Karpas-422 (cell line): Measurements from ENCODE around the gene NOX4. TPM values are rescaled to one million over a fixed set of nuclear protein-coding genes. Genes with fewer than 3 reads are reported as not detected.
"Not testable (repeated sequence)": the region's sequence is repeated elsewhere in the genome, so short reads cannot be mapped to it uniquely, and the experiment has no call there.

Experiments used
- DNase-seq: peaks from one replicate; pipeline ENCODE4 v3.0.0-alpha.2; 2015
- H2AFZ ChIP-seq: fragments of 200-600 bp; sonication (generic); 2 replicates; pipeline ENCODE4 v1.6.1; 2014; ENCODE audit warnings: antibody characterized with exemption, low read length, mixed read lengths
- H3K27ac ChIP-seq: fragments of 200-600 bp; sonication (generic); 2 replicates; pipeline ENCODE4 v1.5.1; 2014; ENCODE audit warnings: mild to moderate bottlenecking, low read length, moderate library complexity
- H3K27me3 ChIP-seq: fragments of 200-600 bp; sonication (generic); 2 replicates; pipeline ENCODE4 v1.6.1; 2014; ENCODE audit warnings: low read length, mixed read lengths
- H3K36me3 ChIP-seq: fragments of 200-600 bp; sonication (generic); 2 replicates; pipeline ENCODE4 v1.6.1; 2014; ENCODE audit warnings: low read length, mixed read lengths; ENCODE audit not compliant: insufficient read depth
- H3K4me1 ChIP-seq: fragments of 200-600 bp; sonication (generic); 2 replicates; pipeline ENCODE4 v1.6.1; 2014; ENCODE audit warnings: mild to moderate bottlenecking, low read length, mixed read lengths
- H3K4me2 ChIP-seq: fragments of 200-600 bp; sonication (generic); 2 replicates; pipeline ENCODE4 v1.6.1; 2014; ENCODE audit warnings: low read length, low read depth, mild to moderate bottlenecking; ENCODE audit not compliant: poor library complexity, severe bottlenecking
- H3K4me3 ChIP-seq: fragments of 200-600 bp; sonication (generic); 2 replicates; pipeline ENCODE4 v1.5.1; 2014; ENCODE audit warnings: mild to moderate bottlenecking, antibody characterized with exemption, low read length, mixed read lengths
- H3K79me2 ChIP-seq: fragments of 200-600 bp; sonication (generic); 2 replicates; pipeline ENCODE4 v1.6.1; 2014; ENCODE audit warnings: mild to moderate bottlenecking, low read length, mixed read lengths
- H3K9ac ChIP-seq: fragments of 200-600 bp; sonication (generic); 2 replicates; pipeline ENCODE4 v1.6.0; 2014; ENCODE audit warnings: low read length
- H3K9me2 ChIP-seq: fragments of 200-600 bp; sonication (generic), shearing (Covaris generic); replicated peaks from 2 replicates; pipeline ENCODE4 v1.6.0; 2014; ENCODE audit warnings: mild to moderate bottlenecking, low read length, moderate library complexity; ENCODE audit not compliant: insufficient read depth
- H3K9me3 ChIP-seq: fragments of 300-700, 200-600 bp; sonication (generic); 2 replicates; pipeline ENCODE4 v1.6.1; 2014; ENCODE audit warnings: low read length, mixed read lengths
- H4K20me1 ChIP-seq: fragments of 200-600 bp; sonication (generic); 2 replicates; pipeline ENCODE4 v1.6.1; 2014; ENCODE audit warnings: mild to moderate bottlenecking, antibody characterized with exemption, low read length, low read depth; ENCODE audit not compliant: insufficient read depth
- total RNA-seq: library from RNA; depleted of rRNA; stranded (reverse); fragments of >200 nt; shearing (Covaris generic); gene quantifications from 2 replicates; pipeline ENCODE4 v1.2.3, GENCODE V29; 2014; ENCODE audit warnings: low replicate concordance

The NOX4 gene
- total RNA-seq, 1 experiment from 2014 or later = not detected

- H3K79me2 ChIP-seq, H3K9me2 ChIP-seq, H4K20me1 ChIP-seq, H3K27ac ChIP-seq, H3K36me3 ChIP-seq, H2AFZ ChIP-seq, DNase-seq, H3K4me3 ChIP-seq, H3K4me1 ChIP-seq, H3K9me3 ChIP-seq, H3K9ac ChIP-seq, H3K27me3 ChIP-seq, H3K4me2 ChIP-seq: not testable (repeated sequence)
Measured at GRCh38 chr11:89309321-89309985, 181.7 kb downstream of the NOX4 start.

- H3K9me2 ChIP-seq, H3K79me2 ChIP-seq, DNase-seq, H3K4me2 ChIP-seq, H2AFZ ChIP-seq, H3K27me3 ChIP-seq, H3K27ac ChIP-seq, H3K9ac ChIP-seq, H3K36me3 ChIP-seq, H3K4me3 ChIP-seq, H4K20me1 ChIP-seq, H3K4me1 ChIP-seq, H3K9me3 ChIP-seq: not testable (repeated sequence)
Measured at GRCh38 chr11:89308272-89308671, 182.9 kb downstream of the NOX4 start.

GRCh38 chr11:89303029-89303428 is 188.1 kb downstream of the NOX4 start:
- not testable (repeated sequence) for H3K4me2 ChIP-seq, H3K9me3 ChIP-seq, H3K27me3 ChIP-seq, DNase-seq, H3K27ac ChIP-seq, H3K36me3 ChIP-seq, H3K9ac ChIP-seq, H4K20me1 ChIP-seq, H3K9me2 ChIP-seq, H3K79me2 ChIP-seq, H3K4me1 ChIP-seq, H2AFZ ChIP-seq, H3K4me3 ChIP-seq

GRCh38 chr11:89295023-89295422 is 196.2 kb downstream of the NOX4 start:
- not testable (repeated sequence) for H3K9me2 ChIP-seq, H4K20me1 ChIP-seq, H3K27ac ChIP-seq, H3K27me3 ChIP-seq, H3K9ac ChIP-seq, H2AFZ ChIP-seq, H3K79me2 ChIP-seq, H3K4me3 ChIP-seq, H3K4me1 ChIP-seq, H3K9me3 ChIP-seq, H3K36me3 ChIP-seq, DNase-seq, H3K4me2 ChIP-seq

- H3K79me2 ChIP-seq = no peaks in the 10 kb centered on the region
- no peaks in the 10 kb centered on the region for H3K9me2 ChIP-seq
- H2AFZ ChIP-seq = no peak overlapping the region
- no peaks in the 10 kb centered on the region for H3K9me3 ChIP-seq
- H3K36me3 ChIP-seq = no peaks in the 10 kb centered on the region
- no peak for DNase-seq
- no peaks in the 10 kb centered on the region for H3K4me1 ChIP-seq
- H3K4me2 ChIP-seq = no peak overlapping the region
- H4K20me1 ChIP-seq = no peaks in the 10 kb centered on the region
- H3K4me3 ChIP-seq = no peak overlapping the region
- H3K27ac ChIP-seq = no peak overlapping the region
- H3K9ac ChIP-seq = no peak overlapping the region
- H3K27me3 ChIP-seq = no peaks in the 10 kb centered on the region
Measured at GRCh38 chr11:89293965-89294679, 197.1 kb downstream of the NOX4 start.

GRCh38 chr11:89288004-89288403 is 203.2 kb downstream of the NOX4 start:
- not testable (repeated sequence) for H3K79me2 ChIP-seq

GRCh38 chr11:89286601-89287000 is 204.6 kb downstream of the NOX4 start:
- H2AFZ ChIP-seq, H3K27me3 ChIP-seq, H3K79me2 ChIP-seq, DNase-seq, H3K4me3 ChIP-seq, H3K9me2 ChIP-seq, H3K27ac ChIP-seq, H4K20me1 ChIP-seq, H3K36me3 ChIP-seq, H3K9me3 ChIP-seq, H3K4me1 ChIP-seq, H3K9ac ChIP-seq, H3K4me2 ChIP-seq: not testable (repeated sequence)

More at GRCh38 chr11:89288004-89288403, 203.2 kb downstream of the NOX4 start:
- H3K27ac ChIP-seq, H3K36me3 ChIP-seq, H3K9me2 ChIP-seq, H3K9me3 ChIP-seq, DNase-seq, H2AFZ ChIP-seq, H4K20me1 ChIP-seq, H3K4me3 ChIP-seq, H3K4me2 ChIP-seq, H3K4me1 ChIP-seq, H3K27me3 ChIP-seq, H3K9ac ChIP-seq: not testable (repeated sequence)

GRCh38 chr11:89281032-89281677 is 210.0 kb downstream of the NOX4 start:
- H3K4me1 ChIP-seq, H3K27me3 ChIP-seq, H3K27ac ChIP-seq, H2AFZ ChIP-seq, H3K4me3 ChIP-seq, H3K9ac ChIP-seq, H3K9me3 ChIP-seq, H3K9me2 ChIP-seq, H3K36me3 ChIP-seq, H3K4me2 ChIP-seq, DNase-seq, H3K79me2 ChIP-seq, H4K20me1 ChIP-seq: not testable (repeated sequence)
